Measurements from ENCODE around the gene FBN2.

DNA sequence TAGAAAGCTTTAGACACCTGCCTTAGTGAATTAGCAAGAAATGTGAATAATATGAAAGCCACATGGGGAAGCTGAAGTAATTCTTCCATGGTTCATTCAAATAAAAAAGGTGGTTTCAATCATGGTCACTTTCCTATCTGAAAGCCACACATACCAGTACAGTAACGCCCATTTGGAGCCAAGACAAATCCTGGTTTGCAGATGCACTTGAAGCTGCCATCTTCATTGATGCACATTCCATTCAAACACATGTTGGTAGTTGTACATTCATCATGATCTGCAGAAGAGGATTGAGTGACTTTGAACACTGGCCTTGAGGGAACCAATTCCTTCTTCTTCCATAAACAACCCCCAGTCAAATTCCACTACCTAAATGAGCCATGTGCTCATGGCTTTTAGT lies 161.5 kb downstream of the FBN2 start:
- TF ChIP-seq POLR2A (IDR thresholded peaks at IDR 0.05) = no peak
- TF ChIP-seq, protein P1, sequence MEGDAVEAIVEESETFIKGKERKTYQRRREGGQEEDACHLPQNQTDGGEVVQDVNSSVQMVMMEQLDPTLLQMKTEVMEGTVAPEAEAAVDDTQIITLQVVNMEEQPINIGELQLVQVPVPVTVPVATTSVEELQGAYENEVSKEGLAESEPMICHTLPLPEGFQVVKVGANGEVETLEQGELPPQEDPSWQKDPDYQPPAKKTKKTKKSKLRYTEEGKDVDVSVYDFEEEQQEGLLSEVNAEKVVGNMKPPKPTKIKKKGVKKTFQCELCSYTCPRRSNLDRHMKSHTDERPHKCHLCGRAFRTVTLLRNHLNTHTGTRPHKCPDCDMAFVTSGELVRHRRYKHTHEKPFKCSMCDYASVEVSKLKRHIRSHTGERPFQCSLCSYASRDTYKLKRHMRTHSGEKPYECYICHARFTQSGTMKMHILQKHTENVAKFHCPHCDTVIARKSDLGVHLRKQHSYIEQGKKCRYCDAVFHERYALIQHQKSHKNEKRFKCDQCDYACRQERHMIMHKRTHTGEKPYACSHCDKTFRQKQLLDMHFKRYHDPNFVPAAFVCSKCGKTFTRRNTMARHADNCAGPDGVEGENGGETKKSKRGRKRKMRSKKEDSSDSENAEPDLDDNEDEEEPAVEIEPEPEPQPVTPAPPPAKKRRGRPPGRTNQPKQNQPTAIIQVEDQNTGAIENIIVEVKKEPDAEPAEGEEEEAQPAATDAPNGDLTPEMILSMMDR (IDR thresholded peaks at IDR 0.05) = no peak
- no peak for TF ChIP-seq POLR2AphosphoS5 (IDR thresholded peaks at IDR 0.05; ENCODE audit: insufficient read depth in 1 of 2, low read depth in 1 of 2)
